IMR-90 (cell line): ENCODE measurements around the gene LRFN5. TPM values are rescaled to one million over a fixed set of nuclear protein-coding genes. Genes with fewer than 3 reads are reported as not detected.

Experiments used
- ATAC-seq: fragments of 200-7000 bp; cut with Tn5 transposase; 2 replicates; pipeline ENCODE4 v1.9.1; 2020; ENCODE audit warnings: low read depth, mild to moderate bottlenecking, moderate library complexity
- BruUV-seq: library from RNA; stranded (reverse); fragments of 400-500 nt; replicated peaks from 2 replicates; lab custom pipeline; 2021; lab: Mats Ljungman, UMichigan
- CTCF ChIA-PET: fragments of 300-600 bp; formaldehyde crosslinking; extraction: SDS; loops from one replicate; lab custom pipeline; 2021; ENCODE audit warnings: antibody characterized with exemption; lab: Yijun Ruan, JAX
- POLR2A ChIA-PET: fragments of 300-600 bp; sonication (Branson Sonifier 250); formaldehyde crosslinking; loops from one replicate; lab custom pipeline; 2022; ENCODE audit warnings: antibody characterized with exemption; ENCODE audit not compliant: unreplicated experiment; lab: Charles Lee
- DNase-seq: peaks from one replicate; pipeline ENCODE4 v3.0.0; 2013
- H2AFZ ChIP-seq: replicated peaks from 2 replicates; pipeline ENCODE3; 2013; ENCODE audit warnings: low read length, mild to moderate bottlenecking; ENCODE audit not compliant: poor library complexity
- H2AK5ac ChIP-seq: 2 replicates; pipeline ENCODE4 v1.6.1; 2013; ENCODE audit warnings: low read depth, low read length, inconsistent platforms
- H2AK9ac ChIP-seq: replicated peaks from 2 replicates; pipeline ENCODE3; 2013; ENCODE audit warnings: mild to moderate bottlenecking, low read depth, low read length, moderate library complexity; ENCODE audit not compliant: poor library complexity
- H2BK120ac ChIP-seq: 2 replicates; pipeline ENCODE4 v1.6.1; 2013; ENCODE audit warnings: low read depth, low read length, inconsistent platforms
- H2BK15ac ChIP-seq: 3 replicates; pipeline ENCODE4 v1.6.1; 2013; ENCODE audit warnings: low read depth, low read length, inconsistent platforms
- H2BK20ac ChIP-seq: 2 replicates; pipeline ENCODE4 v1.6.1; 2013; ENCODE audit warnings: low read depth, mild to moderate bottlenecking, inconsistent platforms, low read length, moderate library complexity
- H2BK5ac ChIP-seq: 2 replicates; pipeline ENCODE4 v1.6.1; 2013; ENCODE audit warnings: mild to moderate bottlenecking, low read depth, low read length, inconsistent platforms; ENCODE audit not compliant: poor library complexity, severe bottlenecking
- H3K14ac ChIP-seq: replicated peaks from 2 replicates; pipeline ENCODE4 v1.6.1; 2013; ENCODE audit warnings: low read depth, low read length, inconsistent platforms
- H3K18ac ChIP-seq: 2 replicates; pipeline ENCODE4 v1.6.1; 2013; ENCODE audit warnings: low read depth, low read length, control low read depth
- H3K23ac ChIP-seq: 2 replicates; pipeline ENCODE4 v1.6.1; 2013; ENCODE audit warnings: low read depth, low read length, inconsistent platforms
- H3K27ac ChIP-seq: 2 replicates; pipeline ENCODE4 v1.5.1; 2013; ENCODE audit warnings: mild to moderate bottlenecking, control low read depth, low read length; ENCODE audit not compliant: insufficient read depth
- H3K27me3 ChIP-seq: 2 replicates; pipeline ENCODE4 v1.6.1; 2013; ENCODE audit warnings: low read length; ENCODE audit not compliant: control insufficient read depth, insufficient read depth
- H3K36me3 ChIP-seq: 2 replicates; pipeline ENCODE4 v1.6.1; 2013; ENCODE audit warnings: low read length, mixed read lengths; ENCODE audit not compliant: control insufficient read depth, insufficient read depth
- H3K4ac ChIP-seq: 2 replicates; pipeline ENCODE4 v1.6.1; 2013; ENCODE audit warnings: low read depth, low read length, inconsistent platforms
- H3K4me1 ChIP-seq: 2 replicates; pipeline ENCODE4 v1.6.1; 2013; ENCODE audit warnings: low read length, mixed read lengths; ENCODE audit not compliant: control insufficient read depth, insufficient read depth
- H3K4me2 ChIP-seq: 2 replicates; pipeline ENCODE4 v1.6.1; 2013; ENCODE audit warnings: low read depth, mild to moderate bottlenecking, control low read depth, low read length, moderate library complexity
- H3K4me3 ChIP-seq: 2 replicates; pipeline ENCODE4 v1.5.1; 2013; ENCODE audit warnings: low read depth, mild to moderate bottlenecking, control low read depth, low read length, moderate library complexity; ENCODE audit not compliant: insufficient read depth
- H3K56ac ChIP-seq: 2 replicates; pipeline ENCODE4 v1.6.1; 2013; ENCODE audit warnings: low read length, inconsistent platforms; ENCODE audit not compliant: insufficient read depth; ENCODE audit errors: extremely low read depth
- H3K79me1 ChIP-seq, 2 experiments: 2 replicates each; pipeline ENCODE4 v1.6.1; 2013; ENCODE audit warnings: low read length in 2 of 2, inconsistent platforms in 1 of 2, low read depth in 1 of 2
- H3K9ac ChIP-seq: 2 replicates; pipeline ENCODE4 v1.6.1; 2013; ENCODE audit warnings: low read depth, low read length, control low read depth
- H3K9me1 ChIP-seq: 2 replicates; pipeline ENCODE4 v1.6.1; 2013; ENCODE audit warnings: low read length, inconsistent platforms; ENCODE audit not compliant: insufficient read depth
- H3K9me3 ChIP-seq: 2 replicates; pipeline ENCODE4 v1.6.1; 2013; ENCODE audit warnings: low read length; ENCODE audit not compliant: control insufficient read depth, insufficient read depth
- H4K20me1 ChIP-seq: 2 replicates; pipeline ENCODE4 v1.6.1; 2013; ENCODE audit warnings: low read length, inconsistent platforms; ENCODE audit not compliant: insufficient read depth
- H4K5ac ChIP-seq: 2 replicates; pipeline ENCODE4 v1.6.1; 2013; ENCODE audit warnings: mild to moderate bottlenecking, low read depth, low read length, control low read depth
- H4K8ac ChIP-seq, 2 experiments: 2 replicates each; pipeline ENCODE4 v1.6.1; 2013; ENCODE audit warnings: low read depth in 2 of 2, low read length in 2 of 2, control low read depth in 1 of 2, inconsistent platforms in 1 of 2
- H4K91ac ChIP-seq: 2 replicates; pipeline ENCODE4 v1.6.1; 2013; ENCODE audit warnings: low read depth, low read length, inconsistent platforms; ENCODE audit not compliant: insufficient read depth
- BHLHE40 ChIP-seq: fragments of 150-350 bp; IDR thresholded peaks from 2 replicates; pipeline ENCODE4 v1.6.1; 2016; ENCODE audit warnings: mild to moderate bottlenecking, low read depth, low read length
- CHD1 ChIP-seq: IDR thresholded peaks from 2 replicates; pipeline ENCODE4 v1.6.1; 2012; ENCODE audit warnings: low read depth, low read length, improper control_type of control experiment
- MAZ ChIP-seq: IDR thresholded peaks from 2 replicates; pipeline ENCODE4 v1.6.1; 2012; ENCODE audit warnings: low read depth, mild to moderate bottlenecking, low read length, improper control_type of control experiment, moderate library complexity, borderline replicate concordance
- MXI1 ChIP-seq: IDR thresholded peaks from 2 replicates; pipeline ENCODE4 v1.6.1; 2012; ENCODE audit warnings: low read depth, mild to moderate bottlenecking, low read length, moderate library complexity, borderline replicate concordance
- RAD21 ChIP-seq: IDR thresholded peaks from 2 replicates; pipeline ENCODE4 v1.6.1; 2012; ENCODE audit warnings: low read length, improper control_type of control experiment
- USF2 ChIP-seq: fragments of 150-350 bp; IDR thresholded peaks from 2 replicates; pipeline ENCODE4 v1.6.1; 2017; ENCODE audit warnings: mild to moderate bottlenecking, antibody characterized with exemption, low read length, low read depth
- WGBS, 2 experiments: methylation state at CpG; one replicate each; pipeline versions ENCODE4 v1.1.5 to v1.1.7; 2013; ENCODE audit warnings: missing lambda C conversion rate in 2 of 2; ENCODE audit not compliant: insufficient read length in 1 of 2; ENCODE audit errors: extremely low coverage in 2 of 2; 5-methylcytosine and 5-hydroxymethylcytosine counted together
- dilution Hi-C: fragments of 300-500 bp; cut with HindIII; formaldehyde crosslinking; loops from one replicate; pipeline ENCODE4 v1.14.3; 2018; ENCODE audit warnings: low sequenced_read_pairs; ENCODE audit not compliant: unreplicated experiment
- in situ Hi-C: fragments of 300-500 bp; cut with MboI; formaldehyde crosslinking; loops from 3 replicates; pipeline ENCODE4 v1.14.3; 2019; ENCODE audit warnings: low sequenced_read_pairs, inconsistent platforms, mixed read lengths
- intact Hi-C: fragments of 100-400 bp; cut with micrococcal nuclease; formaldehyde crosslinking; loops from 2 replicates; pipeline ENCODE4 v1.10.0; 2022
- polyA plus RNA-seq, 3 experiments: library from polyadenylated mRNA; depleted of rRNA; stranded (reverse); fragments of >200 nt; gene quantifications; 2 replicates each; pipeline ENCODE4 v1.2.3, GENCODE V29; 2012; ENCODE audit warnings: low replicate concordance in 1 of 3
- total RNA-seq: library from RNA; depleted of rRNA; stranded (reverse); fragments of >200 nt; gene quantifications from 2 replicates; pipeline ENCODE4 v1.2.3, GENCODE V29; 2012

The LRFN5 gene
- total and polyA plus RNA-seq, 2 of the 4 experiments (the other 2 are of a cell fraction) = 1.8 to 3.6 TPM

- H3K4ac ChIP-seq = no peak overlapping the region
- no TSS peak for BruUV-seq
- no peak overlapping the region for H4K8ac ChIP-seq
- no peak overlapping the region for H4K91ac ChIP-seq
- H3K4me1 ChIP-seq = no peaks in the 10 kb centered on the region
- no peak overlapping the region for H3K4me3 ChIP-seq
- no peak overlapping the region for H4K5ac ChIP-seq
- no peaks in the 10 kb centered on the region for H3K79me1 ChIP-seq
- no peaks in the 10 kb centered on the region for H3K36me3 ChIP-seq
- in situ Hi-C loops (no loop called here), intact Hi-C loops (no loop called here), dilution Hi-C loops (no loop called here)
- no peaks in the 10 kb centered on the region for H3K27me3 ChIP-seq
- H2BK20ac ChIP-seq = no peak overlapping the region
- no CpG with 5 or more reads among the region's 1 CpG for WGBS, 2 experiments
- no peak overlapping the region for H3K14ac ChIP-seq
- no peak for TF ChIP-seq USF2
- TF ChIP-seq MXI1 = no peak
- TF ChIP-seq MAZ = no peak
- no peak for TF ChIP-seq RAD21
- no peak for TF ChIP-seq CHD1
- no peak for TF ChIP-seq BHLHE40
- no peak overlapping the region for H2AK5ac ChIP-seq
- H2BK15ac ChIP-seq = no peak overlapping the region
- ChIA-PET CTCF (no interaction called here), POLR2A (no interaction called here)
- no peak overlapping the region for H3K18ac ChIP-seq
- no peak overlapping the region for H2BK5ac ChIP-seq
- H2BK120ac ChIP-seq = no peak overlapping the region
- H3K4me2 ChIP-seq = no peak overlapping the region
- DNase-seq (no peak), ATAC-seq (no peak)
- H3K23ac ChIP-seq = no peak overlapping the region
- no peaks in the 10 kb centered on the region for H3K9me3 ChIP-seq
- no peaks in the 10 kb centered on the region for H3K9me1 ChIP-seq
- H2AFZ ChIP-seq = no peak overlapping the region
- no peak overlapping the region for H3K27ac ChIP-seq
- no peaks in the 10 kb centered on the region for H4K20me1 ChIP-seq
- no peak overlapping the region for H3K9ac ChIP-seq
- no peak overlapping the region for H3K56ac ChIP-seq
- H2AK9ac ChIP-seq = no peak overlapping the region
These were observed 37.9 kb downstream of the LRFN5 start for GRCh38 chr14:41644606-41645005.
